ENCODE results near the gene VAT1L.
A peak's percentile ranks its signal among the peaks of the same experiment; 100 is the strongest.

VAT1L gene

DNA sequence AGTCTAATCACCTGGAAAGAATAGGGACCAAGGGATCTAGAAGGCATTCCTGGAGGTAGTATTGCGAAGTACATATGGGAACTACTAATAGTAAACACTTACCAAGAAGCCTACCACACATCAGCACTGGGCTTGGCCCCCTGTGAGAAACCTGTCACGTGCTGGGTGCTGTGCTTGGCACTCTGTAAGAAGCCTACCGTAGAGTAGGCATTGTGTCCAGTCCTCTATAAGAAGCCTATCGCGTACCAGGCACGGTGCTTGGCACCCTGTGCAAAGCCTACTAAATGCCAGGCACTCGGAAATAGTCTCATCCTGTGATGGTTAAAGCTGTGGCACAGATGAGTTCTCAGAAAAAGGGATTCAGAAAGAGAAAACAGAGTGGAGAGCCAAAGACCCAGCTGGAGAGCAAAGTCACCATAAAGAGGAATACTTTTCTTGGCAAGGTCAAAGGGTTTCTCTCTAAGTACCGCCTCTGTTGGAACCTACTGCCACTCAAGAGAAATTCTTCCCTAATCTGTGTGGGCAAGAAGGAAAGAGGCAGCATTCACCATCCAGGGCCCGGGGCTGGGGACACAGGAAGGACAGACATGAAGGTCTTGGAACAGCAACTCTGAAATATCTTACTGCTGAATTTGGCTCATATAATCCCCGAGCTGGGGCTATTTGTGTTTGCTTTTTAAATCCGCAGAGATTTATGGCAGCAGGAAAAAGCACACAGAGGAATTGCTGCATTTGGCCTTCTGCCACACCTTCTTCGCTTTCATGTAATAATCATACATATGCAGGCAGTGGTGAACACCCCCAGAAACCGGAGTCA is 81.8 kb downstream of the VAT1L start:
- DNase-seq (ENCODE audit: low read depth), result no peak

DNA sequence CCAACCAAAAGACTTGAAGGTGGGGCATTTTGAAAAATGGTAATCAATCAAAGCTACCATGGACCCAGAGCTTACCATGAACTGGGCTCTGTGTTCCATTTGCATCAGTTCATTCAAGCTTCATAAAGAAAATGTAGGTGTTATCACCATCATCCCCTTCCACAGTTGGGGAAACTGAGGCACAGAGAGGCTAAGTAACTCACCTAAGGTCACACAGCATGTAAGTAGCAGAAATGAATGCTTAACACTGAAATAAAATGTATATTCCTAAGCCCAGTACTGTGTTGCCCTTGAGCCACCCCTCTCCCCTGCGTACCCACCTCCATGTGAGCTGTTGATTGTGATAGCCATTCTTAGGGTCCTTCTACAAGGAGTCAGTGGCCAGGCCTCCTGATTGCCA is 83.6 kb downstream of the VAT1L start:
- DNase-seq (ENCODE audit: low read depth), result no peak

DNA sequence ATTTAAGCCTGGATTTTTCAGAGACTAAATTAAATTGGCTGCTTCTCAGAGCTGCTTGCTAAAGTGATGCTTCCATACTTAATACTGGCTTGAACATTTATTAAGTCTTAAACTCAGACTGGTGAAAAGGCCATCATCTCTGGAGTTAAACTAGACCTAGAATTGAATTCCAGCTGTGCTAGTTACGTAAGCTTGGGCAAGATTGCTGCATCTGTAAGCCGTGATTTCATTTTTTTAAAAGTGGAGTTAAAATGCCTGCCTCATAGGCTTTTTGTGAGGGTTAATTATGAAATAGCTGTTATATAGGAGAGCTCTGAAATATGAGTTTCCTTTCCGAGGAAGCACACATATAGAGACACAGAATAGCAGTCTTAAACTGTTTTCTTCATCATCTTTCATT is 84.7 kb downstream of the VAT1L start:
- no peak for DNase-seq (ENCODE audit: low read depth)

DNA sequence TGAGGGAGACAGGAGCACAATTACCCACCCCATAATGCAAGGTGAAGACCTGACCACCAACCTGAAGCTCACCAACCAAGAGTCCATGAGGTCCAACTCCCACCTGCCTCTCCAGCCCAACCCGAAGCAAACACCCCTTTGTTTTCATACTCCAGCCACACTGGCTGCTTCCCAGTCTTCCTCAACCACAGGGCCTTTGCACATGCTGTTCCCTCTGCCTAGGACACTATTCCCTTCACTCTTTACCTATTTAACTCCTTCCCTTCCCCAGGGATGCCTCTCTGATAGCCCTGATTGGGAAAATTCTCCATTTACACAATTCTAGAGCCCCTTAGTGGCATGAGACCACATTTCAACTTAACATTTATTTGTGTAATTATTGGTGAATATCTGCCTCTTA is 86.0 kb downstream of the VAT1L start:
- no peak for DNase-seq (ENCODE audit: low read depth)

DNA sequence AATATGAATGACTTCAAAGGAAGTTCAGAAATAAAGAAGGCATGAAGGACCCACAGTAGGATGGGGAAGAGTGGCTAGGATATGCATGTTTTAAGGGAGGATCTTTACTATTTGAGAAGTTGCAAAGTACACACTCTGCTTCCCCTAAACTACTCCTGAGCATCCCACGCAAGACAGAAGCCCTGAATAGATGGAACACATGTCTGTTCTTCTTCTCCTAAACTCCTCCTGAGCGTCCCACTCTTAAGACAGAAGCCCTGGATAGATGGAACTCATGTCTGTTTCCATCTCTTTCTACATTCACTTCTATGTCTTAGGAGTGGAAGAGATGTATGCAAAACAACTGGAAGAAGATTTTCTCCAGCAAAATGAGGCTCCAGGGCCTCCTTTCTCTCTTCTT is 88.4 kb downstream of the VAT1L start:
- DNase-seq (ENCODE audit: low read depth), result no peak

DNA sequence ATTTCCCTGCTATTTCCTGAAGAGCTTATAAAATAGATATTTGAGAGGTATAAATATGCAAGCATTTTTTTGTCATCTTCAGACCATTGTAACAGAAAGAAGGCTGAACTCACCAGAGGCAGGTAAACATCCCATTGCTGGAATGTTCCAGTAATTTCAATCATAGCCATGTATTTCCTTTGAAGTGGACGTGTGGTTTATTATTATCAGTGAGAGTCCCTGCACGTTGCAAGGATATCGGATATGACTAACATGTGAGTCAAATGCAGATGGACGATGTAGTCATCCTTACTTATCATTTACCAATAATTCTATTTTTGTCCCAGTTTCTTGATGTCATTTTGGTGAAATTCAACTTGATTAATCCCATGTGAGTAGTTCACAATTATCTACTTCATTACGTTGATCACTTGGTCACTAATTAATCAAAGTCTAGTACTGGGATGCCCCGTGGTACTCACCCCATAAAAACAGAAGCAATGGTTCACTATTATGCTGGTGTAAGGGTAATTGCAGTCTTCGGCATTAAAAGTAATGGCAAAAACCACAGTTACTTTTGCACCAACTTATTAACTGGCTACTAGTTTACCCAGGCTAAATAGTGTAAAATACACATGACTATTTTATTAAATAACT is 89.5 kb downstream of the VAT1L start:
- peak; percentile 92 for DNase-seq (ENCODE audit: low read depth)

DNA sequence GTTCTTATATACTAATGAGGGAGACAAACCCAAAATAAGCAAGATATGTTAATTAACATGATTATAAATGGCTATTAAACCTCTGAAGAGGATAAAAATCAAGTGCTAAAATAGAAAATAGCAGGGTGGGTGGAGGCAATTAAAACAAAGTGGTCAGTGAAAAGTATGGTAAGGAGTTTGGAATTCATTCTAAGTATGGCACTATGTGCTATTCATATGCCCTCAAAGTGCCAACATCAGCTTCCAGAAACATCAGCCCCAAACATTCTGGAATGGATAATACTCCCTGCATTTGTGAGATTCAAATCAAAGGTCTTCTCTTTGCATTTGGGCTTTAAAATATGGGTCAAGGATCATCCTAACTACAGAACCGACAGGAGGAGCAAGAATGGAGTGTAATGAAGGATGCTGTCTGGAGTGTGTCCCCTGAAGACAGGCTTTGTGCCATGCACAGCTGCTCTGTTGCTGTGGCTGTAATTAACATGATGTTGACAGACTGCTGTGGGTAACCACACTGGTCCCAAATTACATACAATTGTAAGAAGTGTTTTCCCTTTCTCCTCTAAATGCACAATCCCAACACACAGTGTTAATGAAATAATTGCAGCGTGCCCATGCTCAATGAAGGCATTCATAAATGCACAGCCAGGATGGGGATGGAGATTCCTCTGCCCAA is 93.1 kb downstream of the VAT1L start:
- DNase-seq (ENCODE audit: low read depth), result no peak

DNA sequence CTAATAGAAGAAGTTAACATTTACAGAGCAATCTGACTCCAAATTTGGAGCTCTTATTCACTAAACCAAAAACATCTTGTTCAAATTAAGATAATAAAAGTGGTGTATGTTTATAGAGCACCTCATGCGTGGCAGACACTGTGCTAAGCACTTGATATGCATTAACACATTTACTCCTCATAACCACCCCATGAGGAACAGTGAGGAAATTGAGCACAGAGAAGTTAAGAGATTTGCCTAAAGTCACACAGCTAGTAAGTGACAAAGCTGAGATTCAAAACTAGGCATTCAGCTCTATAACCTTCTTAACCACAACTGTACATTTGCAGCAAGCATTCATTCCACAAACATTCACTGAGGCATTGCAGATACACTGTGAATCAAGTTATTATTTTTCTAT is 94.0 kb downstream of the VAT1L start:
- no peak for DNase-seq (ENCODE audit: low read depth)

DNA sequence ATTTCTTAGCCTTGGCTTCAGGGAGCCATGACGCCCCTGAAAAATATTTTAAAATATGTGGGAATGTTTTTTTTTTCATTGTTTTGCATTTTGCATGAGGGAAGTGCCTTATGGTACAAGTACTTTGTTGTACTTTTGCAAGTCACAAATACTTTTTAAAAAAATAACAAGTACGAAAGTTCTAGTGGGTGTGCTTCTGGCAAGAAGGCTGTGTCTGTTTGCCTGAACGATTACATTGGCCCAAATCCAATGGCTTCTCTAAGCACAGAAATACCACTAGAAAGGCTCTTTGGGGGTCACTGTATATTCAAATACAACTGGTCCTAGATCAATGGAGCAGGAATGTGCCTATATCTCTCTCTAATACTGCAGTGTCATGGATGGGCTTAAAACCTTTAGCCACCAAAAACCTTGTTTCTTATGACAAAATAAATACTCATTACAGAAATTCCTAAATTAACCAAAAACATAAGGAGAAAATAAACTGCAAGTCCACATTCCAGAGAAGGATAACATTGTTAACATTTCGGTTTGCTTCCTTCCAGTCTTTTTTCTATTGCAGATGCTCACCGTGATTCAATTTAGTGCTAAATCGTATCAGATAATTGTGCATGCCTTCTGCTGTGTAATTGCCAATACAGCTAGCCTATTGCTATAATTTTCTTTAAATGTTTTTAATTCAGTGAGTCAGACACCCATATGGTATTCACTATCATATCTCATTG is 97.4 kb downstream of the VAT1L start:
- DNase-seq (ENCODE audit: low read depth), result peak; percentile 28

DNA sequence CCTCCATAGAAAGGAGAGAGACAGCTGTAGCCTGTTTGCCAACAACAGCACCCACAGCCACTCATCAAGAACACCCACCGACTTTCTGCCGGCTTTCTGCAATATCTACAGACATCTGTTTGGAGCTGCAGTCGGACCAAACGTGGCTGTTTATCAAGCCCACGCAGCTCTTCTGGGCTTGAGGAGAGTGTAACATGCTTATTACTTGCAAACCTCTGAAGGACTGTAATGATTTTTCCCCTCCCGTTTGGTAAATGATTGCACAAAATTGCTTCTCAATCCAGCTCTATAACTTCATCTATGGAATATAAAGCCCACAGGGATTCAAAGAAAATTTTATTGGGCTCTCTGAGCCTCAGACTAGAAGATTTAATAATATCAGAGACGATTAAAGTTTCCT is 100.5 kb downstream of the VAT1L start:
- no peak for DNase-seq (ENCODE audit: low read depth)

DNA sequence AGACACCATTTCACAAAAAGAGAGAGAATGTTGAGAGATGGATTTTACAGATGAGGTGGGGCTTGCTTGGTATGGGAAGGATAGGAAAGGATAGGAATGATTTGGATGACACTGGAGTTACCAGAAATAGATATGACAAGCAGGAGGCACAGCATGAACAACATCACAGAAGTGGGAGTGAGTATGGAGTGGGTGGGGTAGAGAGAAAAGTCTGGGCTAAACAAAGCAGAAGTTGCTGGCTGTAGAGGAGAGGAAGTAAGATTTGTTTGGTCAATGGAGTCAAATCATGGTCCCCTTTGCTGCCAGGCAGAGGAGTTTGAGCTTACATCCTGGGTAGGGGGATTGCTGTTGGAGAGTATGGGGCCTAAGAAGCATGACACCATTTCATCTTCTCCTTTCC is 101.7 kb downstream of the VAT1L start:
- no peak for DNase-seq (ENCODE audit: low read depth)

DNA sequence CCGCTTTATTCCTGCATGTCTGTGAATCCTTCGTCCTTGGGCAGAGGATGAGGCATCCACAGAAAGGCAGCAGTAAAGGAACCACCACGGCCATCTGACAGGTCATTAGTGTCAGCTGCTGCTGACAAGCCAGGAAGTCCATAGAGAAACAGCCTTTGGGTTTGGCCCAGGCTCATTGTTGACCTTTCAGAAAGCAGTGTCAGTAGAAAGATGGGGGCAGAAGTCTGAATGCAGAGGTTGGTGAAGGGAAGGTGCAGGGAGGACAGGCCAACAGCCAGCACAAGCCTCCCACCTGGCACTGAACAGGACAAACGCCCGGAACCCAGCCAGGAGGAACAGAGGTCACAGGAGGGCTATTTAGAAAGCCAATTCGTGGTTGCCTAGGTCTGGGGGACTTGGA is 105.8 kb downstream of the VAT1L start:
- DNase-seq (ENCODE audit: low read depth), result no peak

DNA sequence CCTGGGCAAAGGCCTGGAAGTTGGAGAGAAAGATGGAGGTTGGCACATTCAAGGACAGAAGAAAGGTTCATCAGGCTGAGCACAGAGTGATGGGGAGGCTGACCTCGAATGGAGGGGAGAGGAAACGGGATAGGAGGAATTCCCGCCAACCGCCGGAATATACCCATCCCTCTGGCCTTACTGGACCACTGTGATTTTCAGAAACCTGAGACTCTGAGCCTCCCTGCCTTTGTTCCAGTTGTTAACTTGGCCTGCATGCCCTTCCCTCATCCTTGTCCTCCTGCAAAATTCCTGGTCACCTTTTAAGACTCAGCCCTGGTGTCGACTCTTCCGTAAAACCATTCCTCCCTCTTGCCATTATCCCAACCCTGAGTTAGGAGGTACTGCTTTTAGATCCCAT is 107.6 kb downstream of the VAT1L start:
- DNase-seq (ENCODE audit: low read depth), result no peak

DNA sequence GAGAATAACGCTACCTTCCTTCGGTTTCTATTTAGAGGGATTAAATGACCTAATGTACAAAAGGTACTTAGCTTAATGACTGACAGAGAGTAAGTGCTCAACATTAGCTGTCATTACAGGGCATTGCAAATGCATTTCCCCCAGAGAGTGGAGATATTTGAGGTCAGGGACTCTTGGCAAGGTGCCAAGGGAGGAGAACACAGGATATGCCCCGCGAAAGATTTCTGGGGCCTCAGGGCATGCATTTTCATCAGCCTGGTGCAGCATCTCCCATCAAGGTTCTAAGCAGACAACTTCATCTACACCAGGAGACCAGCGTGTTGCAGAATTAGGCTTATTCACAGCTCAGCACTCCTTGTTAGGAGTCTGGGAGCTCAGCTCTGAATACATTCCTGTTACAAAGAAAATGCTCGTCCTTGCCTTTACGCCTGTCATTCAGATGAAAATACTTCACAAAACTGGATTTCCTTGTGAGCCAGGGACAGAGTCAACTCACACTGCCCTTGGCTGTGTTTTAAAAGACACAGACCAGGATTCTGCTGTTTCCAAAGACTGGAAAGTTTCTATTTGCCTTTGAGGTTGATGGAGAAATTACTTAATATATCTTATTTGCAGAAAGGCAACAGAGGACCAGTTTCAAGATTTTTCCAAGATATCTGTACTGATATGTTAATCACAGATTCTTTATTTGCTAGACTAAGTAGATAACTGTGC is 108.2 kb downstream of the VAT1L start:
- no peak for DNase-seq (ENCODE audit: low read depth)

DNA sequence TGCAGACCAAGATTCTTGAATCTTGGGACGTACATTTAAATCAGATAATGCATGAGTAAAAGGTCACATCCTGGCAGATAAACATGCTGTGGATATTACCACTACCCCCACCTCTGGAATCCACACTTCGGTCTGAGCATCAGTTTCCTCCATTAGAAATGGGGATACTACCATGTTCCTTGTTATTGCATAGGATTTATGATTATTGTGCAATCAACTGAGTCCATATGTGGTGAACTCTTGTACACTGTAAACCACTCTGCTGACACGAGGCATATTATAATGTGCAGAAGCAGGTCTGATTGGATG is 108.7 kb downstream of the VAT1L start:
- no peak for DNase-seq (ENCODE audit: low read depth)

DNA sequence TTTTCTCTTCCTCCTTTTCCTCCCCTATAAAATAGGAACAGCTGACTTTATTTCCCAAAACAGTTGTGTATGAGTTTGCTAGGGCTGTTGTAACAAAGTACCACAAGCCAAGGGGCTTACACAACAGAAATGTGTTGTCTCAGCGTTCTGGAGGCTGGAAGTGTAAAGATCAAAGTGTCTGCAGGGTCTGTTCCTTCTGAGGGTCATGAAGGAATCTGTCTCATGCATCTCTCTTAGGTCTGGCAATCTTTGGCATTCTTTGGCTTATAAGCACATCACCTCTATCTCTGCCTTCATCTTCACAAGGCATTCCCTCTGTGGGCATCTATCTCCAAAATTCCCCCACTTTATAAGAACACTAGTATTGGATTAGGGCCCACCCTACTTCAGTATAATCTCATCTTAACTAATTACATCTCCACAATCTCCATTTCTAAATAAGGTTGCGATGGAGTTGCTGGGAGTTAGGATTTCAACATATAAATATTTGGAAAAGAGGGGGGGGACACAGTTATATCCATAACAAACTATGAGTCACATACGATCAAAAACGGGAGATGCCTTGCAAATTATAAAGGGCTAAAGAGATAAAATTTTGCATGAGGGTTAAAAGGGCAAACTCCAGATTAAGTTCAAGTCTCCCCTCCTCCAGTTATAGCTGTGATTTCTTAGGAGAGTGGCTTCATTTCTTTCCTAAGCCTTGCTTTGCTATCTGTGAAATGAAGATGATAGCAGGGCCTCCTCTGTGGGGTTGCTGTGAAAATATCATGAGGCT is 109.7 kb downstream of the VAT1L start:
- no peak for DNase-seq (ENCODE audit: low read depth)

DNA sequence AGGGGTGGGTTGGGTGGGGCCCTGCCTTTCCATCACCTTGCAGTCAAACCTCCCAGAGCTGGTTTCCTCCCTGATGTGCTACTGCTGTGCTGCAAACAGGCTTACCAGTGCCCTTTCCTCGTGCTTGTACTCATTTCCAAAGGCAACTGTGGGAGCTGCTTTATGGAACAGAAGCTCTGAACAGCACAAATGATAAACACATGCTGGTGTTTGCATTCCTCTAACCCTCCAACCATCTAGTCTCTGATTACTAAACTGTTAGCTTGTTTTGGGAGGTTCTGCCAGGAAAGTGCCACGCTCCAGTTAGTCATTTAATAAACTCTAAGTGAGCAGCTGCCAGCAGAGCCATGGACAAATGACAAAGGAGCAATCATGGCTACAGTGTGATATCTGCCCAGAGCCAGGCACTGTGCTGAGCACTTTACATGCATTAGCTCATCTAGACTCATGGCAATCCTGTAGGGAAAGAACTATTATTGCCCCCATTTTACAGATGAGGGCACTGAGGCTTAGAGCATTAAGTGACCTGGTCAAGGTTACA is 110.4 kb downstream of the VAT1L start:
- peak; percentile 20 for DNase-seq (ENCODE audit: low read depth)

DNA sequence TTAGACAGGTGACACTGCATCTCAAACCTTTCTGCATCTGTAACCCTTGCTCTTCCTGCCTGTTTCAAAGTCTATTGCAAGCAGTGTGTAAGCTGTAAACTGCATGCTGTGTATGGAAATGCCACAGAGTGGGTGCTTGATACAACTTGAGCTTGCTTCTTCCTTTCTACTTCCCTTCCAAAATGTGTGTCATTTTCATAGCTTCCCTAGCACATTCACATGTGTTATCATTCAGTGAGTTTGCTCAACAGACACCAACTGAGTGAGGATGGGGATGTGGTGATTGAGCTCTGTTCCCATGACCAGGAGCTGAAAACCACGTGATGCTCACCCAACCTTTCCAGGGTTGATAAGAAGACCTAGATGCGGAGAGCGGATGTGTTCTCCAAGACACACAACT is 111.1 kb downstream of the VAT1L start:
- DNase-seq (ENCODE audit: low read depth), result no peak

DNA sequence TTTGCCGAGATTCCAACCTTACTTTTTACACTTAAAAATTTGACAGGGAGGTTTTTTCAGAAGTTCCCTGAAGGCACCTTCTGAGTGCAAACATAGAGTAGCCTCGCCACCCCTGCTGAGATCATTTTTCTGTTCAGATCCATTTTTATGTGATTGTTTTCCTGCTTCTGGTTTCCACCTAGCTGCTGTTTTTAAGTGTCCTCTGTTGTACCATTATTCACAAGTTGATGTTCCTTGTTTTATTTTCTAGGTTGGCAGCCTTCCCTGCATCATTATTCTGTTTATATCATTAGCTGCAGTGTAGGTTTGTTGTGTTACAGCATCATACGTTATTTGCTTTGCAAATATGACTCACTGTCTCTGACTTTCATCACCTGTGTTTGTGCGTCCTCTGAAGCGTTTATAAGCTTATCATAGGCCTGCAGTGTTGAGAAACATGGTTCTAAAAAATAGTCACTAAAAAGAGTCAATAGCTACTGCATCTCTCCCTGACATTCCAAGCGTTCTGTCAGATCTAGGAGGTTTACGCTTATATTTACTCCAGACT is 117.1 kb downstream of the VAT1L start:
- no peak for DNase-seq (ENCODE audit: low read depth)

DNA sequence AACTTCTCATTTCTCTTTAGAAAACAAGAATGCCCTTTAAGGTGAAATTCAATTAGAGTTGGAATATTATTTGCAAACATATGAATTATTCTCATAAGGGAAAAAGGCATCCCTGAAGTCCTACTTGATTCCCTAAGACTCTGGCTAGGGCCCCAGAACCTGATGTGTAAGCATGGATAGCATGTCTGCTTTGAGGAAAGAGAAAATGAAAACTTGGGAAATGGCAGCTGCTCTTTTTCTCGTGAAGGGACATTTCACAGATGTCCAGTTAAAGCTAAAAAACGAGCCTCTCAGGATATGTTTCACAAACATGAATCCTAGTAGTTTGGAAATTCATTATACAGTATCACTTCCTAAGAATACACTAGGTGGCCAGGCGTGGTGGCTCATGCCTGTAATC is 121.7 kb downstream of the VAT1L start:
- no peak for DNase-seq (ENCODE audit: low read depth)

DNA sequence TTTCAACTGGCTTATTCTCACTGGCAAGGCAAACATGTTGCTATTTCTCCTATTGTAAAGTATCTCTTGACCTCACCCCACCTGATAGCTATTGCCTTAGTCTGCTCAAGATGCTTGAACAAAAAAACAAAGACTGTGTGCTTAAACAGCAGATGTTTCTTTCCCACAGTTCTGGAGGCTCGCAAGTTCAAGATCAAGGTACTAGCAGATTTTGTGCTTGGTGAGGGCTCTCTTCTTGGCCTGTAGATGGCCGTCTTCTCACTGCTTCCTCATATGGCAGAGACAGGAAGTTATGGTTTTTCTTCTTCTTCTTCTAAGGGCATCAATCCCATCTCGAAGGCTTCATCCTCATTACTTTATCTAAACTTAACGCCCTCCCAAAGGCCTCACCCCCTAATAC is 124.3 kb downstream of the VAT1L start:
- DNase-seq (ENCODE audit: low read depth), result no peak
